ENCODE data around the gene CLEC4M. TPM values are rescaled to one million over a fixed set of nuclear protein-coding genes. Genes with fewer than 3 reads are reported as not detected.

The CLEC4M gene, protein sequence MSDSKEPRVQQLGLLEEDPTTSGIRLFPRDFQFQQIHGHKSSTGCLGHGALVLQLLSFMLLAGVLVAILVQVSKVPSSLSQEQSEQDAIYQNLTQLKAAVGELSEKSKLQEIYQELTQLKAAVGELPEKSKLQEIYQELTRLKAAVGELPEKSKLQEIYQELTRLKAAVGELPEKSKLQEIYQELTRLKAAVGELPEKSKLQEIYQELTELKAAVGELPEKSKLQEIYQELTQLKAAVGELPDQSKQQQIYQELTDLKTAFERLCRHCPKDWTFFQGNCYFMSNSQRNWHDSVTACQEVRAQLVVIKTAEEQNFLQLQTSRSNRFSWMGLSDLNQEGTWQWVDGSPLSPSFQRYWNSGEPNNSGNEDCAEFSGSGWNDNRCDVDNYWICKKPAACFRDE
- polyA plus RNA-seq (2011; rRNA removed) (not detected in 2 replicates), polyA minus RNA-seq (2011; rRNA and poly(A)+ RNA removed) (not detected in 2 replicates)

DNA sequence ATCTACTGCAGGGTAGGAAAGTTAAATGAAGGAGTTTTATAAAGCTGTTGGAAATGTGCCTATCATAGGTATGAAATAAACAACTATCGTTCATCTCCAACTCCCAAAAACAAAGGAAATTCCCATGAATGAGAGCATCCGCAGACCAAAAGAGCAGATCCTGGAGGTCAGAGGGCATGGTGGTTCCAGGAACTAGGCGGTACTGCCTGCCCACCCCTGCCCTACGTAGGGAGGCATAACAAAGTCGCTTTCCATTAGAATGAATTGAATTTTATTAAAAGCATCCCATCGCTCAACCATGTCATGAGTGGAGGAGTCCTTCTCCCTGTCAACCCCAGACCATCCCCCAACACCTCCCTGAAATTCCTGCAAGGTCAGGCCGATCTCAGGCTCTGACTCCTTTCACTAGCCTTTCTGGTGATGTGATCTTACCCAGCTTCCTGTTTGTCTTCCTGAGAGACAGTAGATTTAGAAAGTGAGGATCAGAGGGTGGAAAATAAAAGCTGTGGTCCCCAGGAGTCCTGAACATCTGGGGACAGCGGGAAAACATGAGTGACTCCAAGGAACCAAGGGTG is at the start of gene CLEC4M:
Gene CLEC4M, plus strand, starts transcription at position 525 of the 575 bp plus-strand sequence. Its CDS starts 24 bp downstream, at position 549.
- TF ChIP-seq, protein P1, sequence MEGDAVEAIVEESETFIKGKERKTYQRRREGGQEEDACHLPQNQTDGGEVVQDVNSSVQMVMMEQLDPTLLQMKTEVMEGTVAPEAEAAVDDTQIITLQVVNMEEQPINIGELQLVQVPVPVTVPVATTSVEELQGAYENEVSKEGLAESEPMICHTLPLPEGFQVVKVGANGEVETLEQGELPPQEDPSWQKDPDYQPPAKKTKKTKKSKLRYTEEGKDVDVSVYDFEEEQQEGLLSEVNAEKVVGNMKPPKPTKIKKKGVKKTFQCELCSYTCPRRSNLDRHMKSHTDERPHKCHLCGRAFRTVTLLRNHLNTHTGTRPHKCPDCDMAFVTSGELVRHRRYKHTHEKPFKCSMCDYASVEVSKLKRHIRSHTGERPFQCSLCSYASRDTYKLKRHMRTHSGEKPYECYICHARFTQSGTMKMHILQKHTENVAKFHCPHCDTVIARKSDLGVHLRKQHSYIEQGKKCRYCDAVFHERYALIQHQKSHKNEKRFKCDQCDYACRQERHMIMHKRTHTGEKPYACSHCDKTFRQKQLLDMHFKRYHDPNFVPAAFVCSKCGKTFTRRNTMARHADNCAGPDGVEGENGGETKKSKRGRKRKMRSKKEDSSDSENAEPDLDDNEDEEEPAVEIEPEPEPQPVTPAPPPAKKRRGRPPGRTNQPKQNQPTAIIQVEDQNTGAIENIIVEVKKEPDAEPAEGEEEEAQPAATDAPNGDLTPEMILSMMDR (IDR thresholded peaks at IDR 0.05; ENCODE audit: low read depth, low read length), result no peak
- Histone ChIP-seq H3K4me3 (ENCODE audit: low read depth, low read length) (no peak within 1 kb of the TSS), H3K27ac (ENCODE audit: low read depth, low read length) (no peak within 1 kb of the TSS), H3K9me3 (ENCODE audit: control insufficient read depth, insufficient read depth, low read length) (peaks cover 6% of the 10 kb centered on the region), H3K27me3 (ENCODE audit: control insufficient read depth, insufficient read depth, low read length) (no peaks in the 10 kb centered on the region)
- no peak for DNase-seq (ENCODE audit: low read depth, low spot score)
- ChIA-PET POLR2A (interaction anchor here (0.6 kb wide), 1 partner anchor 676 kb away, joined by 12 read pairs; no protein-coding TSS in a partner anchor), CTCF (no interaction called here)

DNA sequence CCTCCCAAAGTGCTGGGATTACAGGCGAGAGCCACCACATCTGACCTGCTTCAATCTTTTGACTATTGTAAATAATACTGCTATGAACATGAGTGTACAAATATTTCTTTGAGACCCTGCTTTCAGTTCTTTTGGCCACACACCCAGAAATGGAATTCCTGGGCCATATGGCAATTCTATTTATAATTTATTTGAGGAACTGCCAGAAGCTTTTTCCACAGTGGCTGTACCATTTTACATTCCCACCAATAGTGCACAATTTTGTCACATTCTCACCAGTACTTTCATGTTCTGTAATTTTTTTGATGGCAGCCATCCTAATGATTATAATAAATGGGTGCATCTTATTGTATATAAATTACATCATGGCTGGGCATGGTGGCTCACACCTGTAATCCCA is 47.4 kb upstream of the CLEC4M start:
- no peak for DNase-seq (ENCODE audit: low read depth, low spot score)
- Histone ChIP-seq H3K9me3 (ENCODE audit: control insufficient read depth, insufficient read depth, low read length) (no peaks in the 10 kb centered on the region), H3K4me3 (ENCODE audit: low read depth, low read length) (no peak overlapping the region), H3K27ac (ENCODE audit: low read depth, low read length) (no peak overlapping the region), H3K27me3 (ENCODE audit: control insufficient read depth, insufficient read depth, low read length) (no peaks in the 10 kb centered on the region)
- TF ChIP-seq, protein P1 (IDR thresholded peaks at IDR 0.05; ENCODE audit: low read depth, low read length), result no peak
- POLR2A ChIA-PET, result no interaction called here
- CTCF ChIA-PET, result no interaction called here

DNA sequence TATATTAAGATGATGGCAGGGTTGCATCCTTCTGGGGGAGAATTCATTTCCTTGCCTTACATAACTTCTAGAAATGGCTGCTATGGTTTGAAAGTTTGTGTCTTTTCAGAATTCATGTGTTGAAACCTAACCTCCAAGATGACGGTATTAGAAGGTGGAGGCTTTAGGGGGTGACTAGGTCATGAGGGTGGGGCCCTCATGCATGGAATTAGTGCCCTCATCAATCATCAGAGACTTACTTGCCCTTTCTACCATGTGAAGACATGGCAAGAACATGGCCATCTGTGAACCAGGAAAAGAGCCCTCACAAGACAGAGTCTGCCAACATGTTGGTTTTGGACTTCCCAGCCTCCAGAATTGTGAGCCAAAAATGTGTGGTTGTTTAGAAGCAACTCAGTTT is 46.3 kb upstream of the CLEC4M start:
- TF ChIP-seq, protein P1 (IDR thresholded peaks at IDR 0.05; ENCODE audit: low read depth, low read length), result no peak
- CTCF ChIA-PET, result no interaction called here
- H3K27me3 ChIP-seq (ENCODE audit: control insufficient read depth, insufficient read depth, low read length), result no peaks in the 10 kb centered on the region

DNA sequence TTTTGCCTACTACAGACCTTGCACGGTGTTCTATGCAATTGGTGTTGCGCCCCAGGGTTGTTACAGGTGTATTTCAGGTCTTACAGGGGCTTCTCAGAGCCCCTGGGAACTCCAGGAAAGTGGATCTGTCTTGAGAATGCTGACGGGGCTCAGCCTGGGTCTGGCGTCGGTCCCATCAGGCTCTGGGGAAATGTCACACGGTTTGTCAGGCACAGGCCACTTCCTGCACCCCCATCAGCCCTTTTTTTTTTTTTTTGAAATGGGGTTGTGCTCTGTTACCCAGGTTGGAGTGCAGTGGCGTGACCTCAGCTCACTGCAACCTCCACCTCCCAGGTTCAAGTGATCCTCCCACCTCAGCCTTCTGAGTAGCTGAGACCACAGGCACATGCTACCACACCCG is 44.4 kb upstream of the CLEC4M start:
- H3K9me3 ChIP-seq (ENCODE audit: control insufficient read depth, insufficient read depth, low read length), result no peaks in the 10 kb centered on the region
- no peak overlapping the region for H3K27ac ChIP-seq (ENCODE audit: low read depth, low read length)
- no peaks in the 10 kb centered on the region for H3K27me3 ChIP-seq (ENCODE audit: control insufficient read depth, insufficient read depth, low read length)
- H3K4me3 ChIP-seq (ENCODE audit: low read depth, low read length), result no peak overlapping the region
- TF ChIP-seq, protein P1 (IDR thresholded peaks at IDR 0.05; ENCODE audit: low read depth, low read length), result no peak
- CTCF ChIA-PET, result no interaction called here
- POLR2A ChIA-PET, result no interaction called here
- DNase-seq (ENCODE audit: low read depth, low spot score), result no peak

More for the DNA sequence above, 46.3 kb upstream of the CLEC4M start:
- no peak overlapping the region for H3K27ac ChIP-seq (ENCODE audit: low read depth, low read length)
- H3K4me3 ChIP-seq (ENCODE audit: low read depth, low read length), result no peak overlapping the region
- no peak for DNase-seq (ENCODE audit: low read depth, low spot score)
- POLR2A ChIA-PET, result no interaction called here
- no peaks in the 10 kb centered on the region for H3K9me3 ChIP-seq (ENCODE audit: control insufficient read depth, insufficient read depth, low read length)

DNA sequence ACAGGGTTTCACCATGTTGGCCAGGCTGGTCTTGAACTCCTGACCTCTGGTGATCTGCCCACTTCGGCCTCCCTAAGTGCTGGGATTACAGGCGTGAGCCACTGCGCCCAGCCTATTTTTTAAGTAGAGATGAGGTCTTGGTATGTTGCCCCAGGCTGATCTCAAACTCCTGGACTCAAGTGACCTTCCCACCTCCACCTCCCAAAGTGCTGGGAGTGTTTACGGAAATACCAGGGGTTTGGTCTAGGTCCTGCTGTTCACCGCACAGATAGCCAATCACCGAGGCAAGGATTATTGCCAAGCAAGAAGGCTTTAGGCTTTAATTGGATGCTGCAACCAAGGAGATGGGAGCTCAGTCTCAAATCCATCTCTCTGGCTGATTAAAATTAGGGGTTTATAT is 42.7 kb upstream of the CLEC4M start:
- no peaks in the 10 kb centered on the region for H3K27me3 ChIP-seq (ENCODE audit: control insufficient read depth, insufficient read depth, low read length)
- no peak for DNase-seq (ENCODE audit: low read depth, low spot score)
- POLR2A ChIA-PET, result no interaction called here
- CTCF ChIA-PET, result no interaction called here
- TF ChIP-seq, protein P1 (IDR thresholded peaks at IDR 0.05; ENCODE audit: low read depth, low read length), result no peak
- no peak overlapping the region for H3K27ac ChIP-seq (ENCODE audit: low read depth, low read length)
- no peaks in the 10 kb centered on the region for H3K9me3 ChIP-seq (ENCODE audit: control insufficient read depth, insufficient read depth, low read length)
- no peak overlapping the region for H3K4me3 ChIP-seq (ENCODE audit: low read depth, low read length)

Data from AG04450 (cell line).